ENCODE measurements around the gene ATXN7L1. TPM values are rescaled to one million over a fixed set of nuclear protein-coding genes. Genes with fewer than 3 reads are reported as not detected.

ATXN7L1 gene
- total RNA-seq, 2 donors from 2014 or later: 12.6 to 28.1 TPM

DNA sequence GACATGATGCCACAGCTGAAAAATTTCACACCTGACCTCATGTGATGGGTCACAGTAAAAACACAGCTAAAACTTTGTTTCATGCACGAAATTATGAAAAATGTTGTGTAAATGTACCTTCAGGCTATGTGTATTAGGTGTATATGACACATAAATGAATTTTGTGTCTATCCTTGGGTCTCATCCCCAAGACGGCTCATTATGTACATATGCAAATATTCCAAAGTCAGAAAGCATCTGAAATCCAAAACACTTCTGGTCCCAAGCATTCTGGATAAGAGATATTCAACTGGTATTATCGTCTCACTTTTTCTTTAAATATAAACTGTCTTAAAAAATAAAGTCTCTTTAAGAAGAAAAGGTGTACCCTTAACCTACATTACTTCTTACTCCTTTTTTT lies 145.4 kb downstream of the ATXN7L1 start:
- H3K27me3 ChIP-seq (replicated peaks; ENCODE audit: insufficient read depth): no peaks in the 10 kb centered on the region
- DNase-seq (ENCODE audit: low spot score): no peak
- intact Hi-C loops (cut with DNase I): no loop called here
- H3K4me3 ChIP-seq: no peak overlapping the region
- 96% methylated on average over 3 of the region's 3 CpGs for WGBS
- TF ChIP-seq POLR2AphosphoS5 (IDR thresholded peaks at IDR 0.05): no peak
- TF ChIP-seq, protein P1, sequence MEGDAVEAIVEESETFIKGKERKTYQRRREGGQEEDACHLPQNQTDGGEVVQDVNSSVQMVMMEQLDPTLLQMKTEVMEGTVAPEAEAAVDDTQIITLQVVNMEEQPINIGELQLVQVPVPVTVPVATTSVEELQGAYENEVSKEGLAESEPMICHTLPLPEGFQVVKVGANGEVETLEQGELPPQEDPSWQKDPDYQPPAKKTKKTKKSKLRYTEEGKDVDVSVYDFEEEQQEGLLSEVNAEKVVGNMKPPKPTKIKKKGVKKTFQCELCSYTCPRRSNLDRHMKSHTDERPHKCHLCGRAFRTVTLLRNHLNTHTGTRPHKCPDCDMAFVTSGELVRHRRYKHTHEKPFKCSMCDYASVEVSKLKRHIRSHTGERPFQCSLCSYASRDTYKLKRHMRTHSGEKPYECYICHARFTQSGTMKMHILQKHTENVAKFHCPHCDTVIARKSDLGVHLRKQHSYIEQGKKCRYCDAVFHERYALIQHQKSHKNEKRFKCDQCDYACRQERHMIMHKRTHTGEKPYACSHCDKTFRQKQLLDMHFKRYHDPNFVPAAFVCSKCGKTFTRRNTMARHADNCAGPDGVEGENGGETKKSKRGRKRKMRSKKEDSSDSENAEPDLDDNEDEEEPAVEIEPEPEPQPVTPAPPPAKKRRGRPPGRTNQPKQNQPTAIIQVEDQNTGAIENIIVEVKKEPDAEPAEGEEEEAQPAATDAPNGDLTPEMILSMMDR (IDR thresholded peaks at IDR 0.05): no peak
- TF ChIP-seq POLR2A (IDR thresholded peaks at IDR 0.05): no peak
- no peaks in the 10 kb centered on the region for H3K9me3 ChIP-seq
- no peaks in the 10 kb centered on the region for H3K36me3 ChIP-seq
- no peaks in the 10 kb centered on the region for H3K4me1 ChIP-seq (replicated peaks)
- H3K27ac ChIP-seq: no peak overlapping the region

DNA sequence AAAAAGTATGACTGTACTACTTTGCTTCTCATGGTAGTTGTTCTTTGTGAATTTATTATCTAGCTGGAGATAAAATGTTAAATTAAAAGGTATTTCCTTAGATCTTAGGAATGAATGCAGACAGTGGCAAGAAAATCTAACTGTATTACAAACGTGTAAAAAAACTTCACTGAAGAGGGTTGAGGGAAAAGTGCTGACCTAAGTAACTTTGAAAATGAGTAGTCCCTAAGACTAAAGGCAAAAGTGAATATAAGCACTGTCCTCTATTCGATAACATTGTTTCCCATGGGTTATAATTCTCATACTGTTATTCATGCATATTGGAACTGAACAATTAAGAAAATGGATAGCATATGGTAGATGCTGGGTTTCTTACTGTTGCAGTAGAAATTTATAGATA lies 148.4 kb downstream of the ATXN7L1 start:
- Histone ChIP-seq H3K27me3 (replicated peaks; ENCODE audit: insufficient read depth) (no peaks in the 10 kb centered on the region), H3K36me3 (no peaks in the 10 kb centered on the region), H3K9me3 (no peaks in the 10 kb centered on the region), H3K4me1 (replicated peaks) (no peaks in the 10 kb centered on the region), H3K4me3 (no peak overlapping the region), H3K27ac (no peak overlapping the region)
- no peak for DNase-seq (ENCODE audit: low spot score)
- WGBS: 79% methylated on average over 2 of the region's 2 CpGs
- TF ChIP-seq POLR2AphosphoS5 (IDR thresholded peaks at IDR 0.05) (no peak), POLR2A (IDR thresholded peaks at IDR 0.05) (no peak)
- TF ChIP-seq, protein P1 (IDR thresholded peaks at IDR 0.05): no peak
- intact Hi-C loops (cut with DNase I): no loop called here

DNA sequence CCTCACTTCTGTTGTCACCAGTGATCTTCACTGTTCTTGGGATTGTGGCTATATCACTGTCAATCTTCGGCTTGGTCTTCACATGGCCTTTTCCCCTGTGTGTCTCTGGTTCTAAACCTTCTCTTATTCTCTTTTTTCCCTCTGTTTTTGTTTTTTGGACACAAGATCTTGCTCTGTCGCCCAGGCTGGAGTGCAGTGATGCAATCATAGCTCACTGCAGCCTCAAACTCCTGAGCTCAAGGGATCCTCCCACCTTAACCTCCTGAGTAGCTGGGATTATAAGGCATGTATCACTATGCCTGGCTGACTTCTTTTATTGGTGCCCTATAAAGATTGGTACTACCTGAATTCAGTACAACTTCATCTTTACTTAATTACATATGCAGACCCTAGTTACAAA lies 151.7 kb downstream of the ATXN7L1 start:
- intact Hi-C loops (cut with DNase I): no loop called here
- Histone ChIP-seq H3K9me3 (no peaks in the 10 kb centered on the region), H3K27me3 (replicated peaks; ENCODE audit: insufficient read depth) (no peaks in the 10 kb centered on the region), H3K27ac (no peak overlapping the region), H3K4me1 (replicated peaks) (no peaks in the 10 kb centered on the region), H3K4me3 (no peak overlapping the region), H3K36me3 (no peaks in the 10 kb centered on the region)
- no peak for TF ChIP-seq POLR2A (IDR thresholded peaks at IDR 0.05)
- TF ChIP-seq, protein P1 (IDR thresholded peaks at IDR 0.05): no peak
- no peak for TF ChIP-seq POLR2AphosphoS5 (IDR thresholded peaks at IDR 0.05)
- no peak for DNase-seq (ENCODE audit: low spot score)
- 86% methylated on average over 2 of the region's 2 CpGs for WGBS

DNA sequence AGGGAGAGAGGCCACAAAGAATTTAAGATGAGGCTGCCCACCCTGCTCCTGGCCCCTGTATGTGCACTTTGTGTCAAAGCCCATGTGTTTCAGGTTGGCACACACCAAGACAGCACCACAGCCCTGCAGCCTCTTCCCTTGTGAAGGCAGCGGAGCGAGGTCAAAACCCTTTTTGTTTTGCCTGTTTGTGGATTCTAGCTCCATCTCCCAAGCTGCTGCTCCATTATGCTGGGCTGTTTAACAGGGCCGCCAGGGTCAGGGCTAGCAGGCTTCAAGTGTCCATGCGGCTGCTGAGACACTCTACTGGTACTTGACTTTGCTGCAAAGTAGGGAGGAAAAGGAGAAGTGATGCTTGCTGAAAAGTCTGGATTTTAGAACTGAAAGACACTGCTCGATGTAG lies 152.8 kb downstream of the ATXN7L1 start:
- intact Hi-C loops (cut with DNase I): no loop called here
- no peak for DNase-seq (ENCODE audit: low spot score)
- no peaks in the 10 kb centered on the region for H3K27me3 ChIP-seq (replicated peaks; ENCODE audit: insufficient read depth)
- WGBS: 84% methylated on average over 5 of the region's 5 CpGs
- H3K4me1 ChIP-seq (replicated peaks): peaks cover 3% of the 10 kb centered on the region
- TF ChIP-seq POLR2A (IDR thresholded peaks at IDR 0.05): no peak
- no peak for TF ChIP-seq POLR2AphosphoS5 (IDR thresholded peaks at IDR 0.05)
- TF ChIP-seq, protein P1 (IDR thresholded peaks at IDR 0.05): no peak
- H3K27ac ChIP-seq: no peak overlapping the region
- no peaks in the 10 kb centered on the region for H3K36me3 ChIP-seq
- H3K9me3 ChIP-seq: no peaks in the 10 kb centered on the region
- no peak overlapping the region for H3K4me3 ChIP-seq

DNA sequence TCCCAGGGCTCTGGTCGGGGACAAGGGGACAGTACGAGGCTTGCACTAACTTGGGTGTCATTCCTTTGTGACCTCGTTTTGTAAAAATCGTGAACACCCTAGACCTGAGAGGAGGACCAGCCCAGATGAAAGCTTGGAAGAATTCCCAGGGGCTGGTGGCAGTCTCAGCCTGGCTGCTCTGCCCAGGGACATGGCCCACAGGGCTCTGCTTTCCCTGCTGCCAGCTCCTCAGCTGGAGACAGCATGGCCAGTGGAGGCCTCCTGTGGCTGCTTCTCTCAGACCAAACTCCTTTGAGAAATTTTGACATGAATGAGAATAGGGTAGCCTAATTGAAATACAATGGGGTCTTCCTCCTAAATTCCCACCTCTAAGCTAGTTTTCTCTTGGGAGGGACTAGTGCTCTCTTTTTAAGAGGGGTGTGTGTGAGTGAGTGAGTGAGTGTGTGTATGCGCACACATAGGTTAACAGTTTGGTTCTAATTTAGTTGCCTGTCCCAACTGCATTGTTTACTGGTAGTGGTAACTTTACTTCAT lies 154.8 kb downstream of the ATXN7L1 start:
- 94% methylated on average over 5 of the region's 5 CpGs for WGBS
- H3K4me3 ChIP-seq: no peak overlapping the region
- no peak for DNase-seq (ENCODE audit: low spot score)
- H3K27me3 ChIP-seq (replicated peaks; ENCODE audit: insufficient read depth): no peaks in the 10 kb centered on the region
- H3K9me3 ChIP-seq: no peaks in the 10 kb centered on the region
- intact Hi-C loops (cut with DNase I): no loop called here
- peaks cover 3% of the 10 kb centered on the region for H3K4me1 ChIP-seq (replicated peaks)
- TF ChIP-seq, protein P1 (IDR thresholded peaks at IDR 0.05): no peak
- TF ChIP-seq POLR2AphosphoS5 (IDR thresholded peaks at IDR 0.05) (no peak), POLR2A (IDR thresholded peaks at IDR 0.05) (no peak)
- H3K27ac ChIP-seq: no peak overlapping the region
- H3K36me3 ChIP-seq: no peaks in the 10 kb centered on the region

Measured in prostate gland (tissue), 2 donors.